GM12872 (cell line): ENCODE data around the gene FIGLA.

Source experiments
- TF ChIP-seq, protein P1 (sequence below): IDR thresholded peaks from 3 replicates; pipeline ENCODE4 v1.5.1; 2011; ENCODE audit warnings: low read depth, mild to moderate bottlenecking, low read length, moderate library complexity; ENCODE audit not compliant: insufficient read depth

Gene FIGLA

DNA sequence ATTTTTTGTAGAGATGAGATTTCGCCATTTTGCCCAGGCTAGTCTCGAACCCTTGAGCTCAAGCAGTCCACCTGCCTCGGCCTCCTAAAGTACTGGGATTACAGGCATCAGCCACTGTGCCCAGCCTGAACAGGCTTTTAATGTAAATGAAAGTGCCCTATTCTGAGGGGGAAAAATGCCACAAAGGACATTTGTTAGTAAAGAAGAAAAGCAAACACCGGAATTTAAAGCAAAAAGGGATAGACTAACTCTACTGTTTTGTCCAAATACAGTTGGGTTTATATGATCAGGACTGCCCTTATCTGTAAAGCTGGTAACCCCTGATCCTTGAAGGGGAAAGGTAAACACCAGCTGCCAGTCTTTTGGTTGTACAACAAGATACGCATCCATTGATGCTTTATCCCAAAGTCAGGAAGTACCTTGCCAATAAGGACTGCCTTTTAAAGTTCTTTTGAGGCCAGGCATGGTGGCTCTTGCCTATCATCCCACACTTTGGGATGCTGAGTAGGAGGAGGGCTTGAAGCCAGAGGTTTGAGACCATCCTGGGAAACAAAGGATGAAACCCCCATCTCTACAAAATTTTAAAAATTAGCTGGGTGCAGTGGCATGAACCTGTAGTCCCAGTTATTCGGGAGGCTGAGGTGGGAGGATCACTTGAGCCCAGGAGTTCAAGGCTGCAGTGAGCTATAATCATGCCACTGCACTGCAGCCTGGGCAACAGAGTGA, 16.8 kb upstream of the FIGLA start:
- TF ChIP-seq, protein P1, sequence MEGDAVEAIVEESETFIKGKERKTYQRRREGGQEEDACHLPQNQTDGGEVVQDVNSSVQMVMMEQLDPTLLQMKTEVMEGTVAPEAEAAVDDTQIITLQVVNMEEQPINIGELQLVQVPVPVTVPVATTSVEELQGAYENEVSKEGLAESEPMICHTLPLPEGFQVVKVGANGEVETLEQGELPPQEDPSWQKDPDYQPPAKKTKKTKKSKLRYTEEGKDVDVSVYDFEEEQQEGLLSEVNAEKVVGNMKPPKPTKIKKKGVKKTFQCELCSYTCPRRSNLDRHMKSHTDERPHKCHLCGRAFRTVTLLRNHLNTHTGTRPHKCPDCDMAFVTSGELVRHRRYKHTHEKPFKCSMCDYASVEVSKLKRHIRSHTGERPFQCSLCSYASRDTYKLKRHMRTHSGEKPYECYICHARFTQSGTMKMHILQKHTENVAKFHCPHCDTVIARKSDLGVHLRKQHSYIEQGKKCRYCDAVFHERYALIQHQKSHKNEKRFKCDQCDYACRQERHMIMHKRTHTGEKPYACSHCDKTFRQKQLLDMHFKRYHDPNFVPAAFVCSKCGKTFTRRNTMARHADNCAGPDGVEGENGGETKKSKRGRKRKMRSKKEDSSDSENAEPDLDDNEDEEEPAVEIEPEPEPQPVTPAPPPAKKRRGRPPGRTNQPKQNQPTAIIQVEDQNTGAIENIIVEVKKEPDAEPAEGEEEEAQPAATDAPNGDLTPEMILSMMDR = no peak

DNA sequence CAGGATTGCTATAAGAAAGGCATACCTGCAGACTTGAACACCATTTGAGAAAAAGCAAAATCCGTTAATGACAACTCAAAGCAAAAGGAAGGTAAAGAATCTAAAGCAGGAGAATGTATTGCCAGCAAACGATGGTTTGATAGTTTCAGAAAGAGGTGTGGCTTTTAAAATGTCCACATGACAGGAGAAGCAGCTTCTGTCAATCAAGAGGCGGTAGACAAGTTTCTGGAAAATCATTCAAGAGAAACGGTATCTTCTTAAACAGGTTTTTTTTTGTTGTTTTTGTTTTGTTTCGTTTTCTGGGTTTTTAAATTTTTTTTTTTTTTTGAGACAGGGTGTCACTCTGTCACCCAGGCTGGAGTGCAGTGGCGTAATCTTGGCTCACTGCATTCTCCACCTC, 16.2 kb upstream of the FIGLA start:
- TF ChIP-seq, protein P1 = no peak

DNA sequence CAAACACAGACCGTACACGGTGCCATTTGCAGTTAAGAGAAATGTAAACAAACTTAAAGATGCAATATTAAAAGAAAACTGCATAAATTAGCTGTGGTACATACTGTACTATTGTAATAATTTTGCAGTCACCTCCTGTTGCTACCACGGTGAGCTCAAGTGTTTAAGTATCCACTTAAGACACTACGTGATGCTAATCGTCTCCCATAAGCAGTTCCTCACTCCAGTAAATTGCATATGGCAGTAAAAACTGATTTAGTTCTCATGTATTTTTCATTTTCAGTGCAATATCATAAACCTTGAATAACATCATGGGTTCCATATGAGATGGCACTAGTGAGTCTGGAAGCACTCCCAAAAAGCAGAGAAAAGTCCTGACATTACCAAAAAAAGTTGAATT, 15.6 kb upstream of the FIGLA start:
- TF ChIP-seq, protein P1 = no peak

DNA sequence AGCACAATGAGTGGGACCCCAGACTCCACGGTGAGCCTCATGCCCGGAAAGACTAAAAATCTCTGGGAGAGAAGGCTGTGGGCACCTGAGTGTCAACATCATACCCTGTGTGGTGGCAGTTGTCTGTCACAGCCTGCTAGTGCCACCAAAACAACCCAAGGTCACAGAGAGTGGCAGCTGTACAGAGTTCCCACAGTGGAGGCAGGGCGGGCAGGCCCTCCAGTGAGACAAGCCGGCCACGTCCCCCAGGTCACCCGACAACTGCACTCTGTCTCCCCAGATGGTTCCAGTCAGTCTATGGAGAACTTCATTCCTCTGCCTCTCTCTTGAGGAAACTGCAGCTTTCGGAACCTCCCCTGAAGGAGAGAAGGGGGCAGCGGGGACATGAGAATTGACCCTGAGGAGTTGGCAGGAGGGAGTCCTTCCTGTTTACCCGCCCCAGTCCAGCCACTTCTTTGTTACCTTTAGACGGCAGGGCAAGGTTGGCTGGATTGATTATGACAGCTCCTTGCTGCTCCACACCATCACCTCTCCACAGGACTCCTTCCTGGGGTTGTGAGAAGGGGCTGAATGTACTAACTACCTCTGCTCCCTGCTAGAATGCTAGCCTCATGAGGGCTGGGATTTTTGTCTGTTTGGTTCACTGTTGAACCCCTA, 11.3 kb upstream of the FIGLA start:
- TF ChIP-seq, protein P1 = no peak

DNA sequence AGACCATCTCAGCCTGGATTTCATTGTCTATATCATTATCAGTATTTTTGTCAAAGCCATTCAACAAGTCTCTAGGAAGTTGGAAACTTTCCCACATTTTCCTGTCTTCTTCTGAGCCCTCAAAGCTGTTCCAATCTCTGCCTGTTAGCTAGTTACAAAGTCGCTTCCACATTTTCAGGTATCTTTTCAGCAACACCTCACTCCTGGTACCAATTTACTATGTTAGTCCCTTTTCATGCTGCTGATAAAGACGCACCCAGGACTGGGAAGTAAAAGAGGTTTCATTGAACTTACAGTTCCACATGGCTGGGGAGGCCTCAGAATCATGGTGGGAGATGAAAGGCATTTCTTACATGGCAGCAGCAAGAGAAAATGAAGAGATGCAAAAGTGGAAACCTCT, 9.3 kb upstream of the FIGLA start:
- TF ChIP-seq, protein P1 = no peak

DNA sequence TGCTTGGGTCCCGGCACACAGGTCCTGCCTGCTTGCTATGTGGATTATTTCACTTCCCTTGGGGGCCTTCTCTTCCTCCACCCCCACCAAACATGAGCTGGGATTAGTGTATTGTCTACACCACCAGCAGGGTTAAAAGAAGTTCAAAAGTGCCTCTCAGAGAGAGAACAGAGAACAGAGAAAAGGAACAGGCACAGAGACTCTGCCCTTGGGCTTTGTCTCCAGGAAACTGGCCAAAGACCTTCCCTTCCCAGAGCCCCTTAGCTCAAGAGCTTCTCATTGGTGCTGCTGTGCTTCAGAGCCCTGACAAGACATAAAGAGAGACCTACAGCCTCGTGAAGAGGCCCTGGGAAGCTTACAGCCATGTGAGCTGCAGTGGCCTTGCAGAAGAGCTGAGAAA, 7.1 kb upstream of the FIGLA start:
- TF ChIP-seq, protein P1 = no peak

DNA sequence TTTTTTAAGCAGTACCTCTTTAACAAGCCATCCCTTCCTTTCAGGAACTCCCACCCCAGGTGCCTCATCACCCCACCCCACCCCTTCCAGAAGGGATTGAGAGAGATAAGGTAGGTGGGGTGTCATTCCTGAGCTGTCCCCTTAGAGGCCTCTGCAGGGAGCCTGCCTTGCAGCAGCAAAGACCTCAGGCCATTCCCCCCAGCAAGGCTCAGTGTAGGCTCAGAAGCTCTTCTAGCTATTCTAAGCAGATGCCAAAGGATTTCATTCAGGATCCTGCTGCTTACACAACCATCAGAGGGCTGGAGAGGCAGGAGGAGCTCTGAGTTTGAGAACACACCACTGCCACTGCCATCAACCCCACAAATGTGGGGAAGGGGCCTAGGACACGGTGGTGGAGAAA, 5.8 kb upstream of the FIGLA start:
- TF ChIP-seq, protein P1 = no peak
